MM.1S (cell line): Measurements from ENCODE around the gene PARP12.

ENCODE experiments used
- EZH2 ChIP-seq: fragments of 300-600 bp; sonication (generic); optimal IDR thresholded peaks from 2 replicates; pipeline ENCODE3; 2017; ENCODE audit warnings: low read depth, mild to moderate bottlenecking, antibody characterized with exemption, low read length, mixed read lengths
- EZH2phosphoT487 ChIP-seq: fragments of 300-600 bp; sonication (generic); IDR thresholded peaks from 2 replicates; pipeline ENCODE4 v1.6.1; 2018; ENCODE audit warnings: antibody characterized with exemption, low read length
- TF ChIP-seq, protein P1 (sequence below): fragments of 300-600 bp; sonication (generic); IDR thresholded peaks from 2 replicates; pipeline ENCODE4 v1.5.1; 2016; ENCODE audit warnings: antibody characterized with exemption, low read length, mixed read lengths

GRCh38 chr7:140015471-140015970 lies 47.2 kb downstream of the PARP12 start:
- TF ChIP-seq EZH2phosphoT487 = no peak
- TF ChIP-seq, protein P1, sequence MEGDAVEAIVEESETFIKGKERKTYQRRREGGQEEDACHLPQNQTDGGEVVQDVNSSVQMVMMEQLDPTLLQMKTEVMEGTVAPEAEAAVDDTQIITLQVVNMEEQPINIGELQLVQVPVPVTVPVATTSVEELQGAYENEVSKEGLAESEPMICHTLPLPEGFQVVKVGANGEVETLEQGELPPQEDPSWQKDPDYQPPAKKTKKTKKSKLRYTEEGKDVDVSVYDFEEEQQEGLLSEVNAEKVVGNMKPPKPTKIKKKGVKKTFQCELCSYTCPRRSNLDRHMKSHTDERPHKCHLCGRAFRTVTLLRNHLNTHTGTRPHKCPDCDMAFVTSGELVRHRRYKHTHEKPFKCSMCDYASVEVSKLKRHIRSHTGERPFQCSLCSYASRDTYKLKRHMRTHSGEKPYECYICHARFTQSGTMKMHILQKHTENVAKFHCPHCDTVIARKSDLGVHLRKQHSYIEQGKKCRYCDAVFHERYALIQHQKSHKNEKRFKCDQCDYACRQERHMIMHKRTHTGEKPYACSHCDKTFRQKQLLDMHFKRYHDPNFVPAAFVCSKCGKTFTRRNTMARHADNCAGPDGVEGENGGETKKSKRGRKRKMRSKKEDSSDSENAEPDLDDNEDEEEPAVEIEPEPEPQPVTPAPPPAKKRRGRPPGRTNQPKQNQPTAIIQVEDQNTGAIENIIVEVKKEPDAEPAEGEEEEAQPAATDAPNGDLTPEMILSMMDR = no peak
- no peak for TF ChIP-seq EZH2
